Fibroblast of lung (primary cell): ENCODE results near the gene MORN1. TPM values are rescaled to one million over a fixed set of nuclear protein-coding genes. Genes with fewer than 3 reads are reported as not detected.

Experiments
- DNase-seq, 2 donors: peaks; one replicate each; pipeline versions ENCODE4 v3.0.0 to v3.0.0-alpha.2; 2010; ENCODE audit warnings: low read depth in 2 of 2
- H2AFZ ChIP-seq: 2 replicates; pipeline ENCODE4 v1.5.1; 2012; ENCODE audit warnings: low read length, control low read depth, inconsistent platforms
- H3K27ac ChIP-seq: 2 replicates; pipeline ENCODE4 v1.5.1; 2011; ENCODE audit warnings: low read length, control low read depth; ENCODE audit not compliant: insufficient read depth
- H3K27me3 ChIP-seq: 2 replicates; pipeline ENCODE4 v1.5.1; 2011; ENCODE audit warnings: mild to moderate bottlenecking, low read length; ENCODE audit not compliant: control insufficient read depth, insufficient read depth
- H3K36me3 ChIP-seq: 2 replicates; pipeline ENCODE4 v1.5.1; 2011; ENCODE audit warnings: low read length; ENCODE audit not compliant: control insufficient read depth, insufficient read depth
- H3K4me1 ChIP-seq: 2 replicates; pipeline ENCODE4 v1.5.1; 2011; ENCODE audit warnings: low read length; ENCODE audit not compliant: control insufficient read depth, insufficient read depth; ENCODE audit errors: extremely low read depth
- H3K4me2 ChIP-seq: 2 replicates; pipeline ENCODE4 v1.5.1; 2011; ENCODE audit warnings: low read length, control low read depth; ENCODE audit not compliant: insufficient read depth; ENCODE audit errors: extremely low read depth
- H3K4me3 ChIP-seq, 4 experiments: fragments of 200-600 bp in 1 of 4; sonication (generic) in 1 of 4; replicated peaks in 1 of 4; 2 replicates each; pipeline ENCODE4 v1.5.1; 2011 to 2016; ENCODE audit warnings: low read length in 4 of 4, low read depth in 3 of 4, mild to moderate bottlenecking in 3 of 4, control low read depth in 2 of 4, inconsistent platforms in 1 of 4, mixed read lengths in 1 of 4; ENCODE audit not compliant: insufficient read depth in 1 of 4; ENCODE audit errors: control extremely low read depth in 1 of 4
- H3K79me2 ChIP-seq: 2 replicates; pipeline ENCODE4 v1.5.1; 2012; ENCODE audit warnings: mild to moderate bottlenecking, low read length, inconsistent platforms; ENCODE audit not compliant: control insufficient read depth, insufficient read depth
- H3K9ac ChIP-seq: 2 replicates; pipeline ENCODE4 v1.5.1; 2011; ENCODE audit warnings: mild to moderate bottlenecking, low read length, control low read depth; ENCODE audit not compliant: insufficient read depth
- H3K9me3 ChIP-seq: 2 replicates; pipeline ENCODE4 v1.5.1; 2012; ENCODE audit warnings: low read depth, low read length; ENCODE audit not compliant: control insufficient read depth, insufficient read depth
- H4K20me1 ChIP-seq: 2 replicates; pipeline ENCODE4 v1.5.1; 2011; ENCODE audit warnings: low read length; ENCODE audit not compliant: control insufficient read depth, insufficient read depth; ENCODE audit errors: extremely low read depth
- CTCF ChIP-seq, 2 donors: IDR thresholded peaks in 1 of 2; conservative IDR thresholded peaks in 1 of 2; 1 replicate in 1 of 2; 2 replicates in 1 of 2; pipeline ENCODE4 v1.5.1; 2011 to 2012; ENCODE audit warnings: low read length in 2 of 2, control low read depth in 1 of 2, inconsistent platforms in 1 of 2, low read depth in 1 of 2, mild to moderate bottlenecking in 1 of 2
- EZH2 ChIP-seq: IDR thresholded peaks from 2 replicates; pipeline ENCODE4 v1.5.1; 2012; ENCODE audit warnings: low read length, control low read depth, mild to moderate bottlenecking; ENCODE audit errors: missing control alignments
- polyA plus RNA-seq, 2 donors: library from polyadenylated mRNA; depleted of rRNA in 1 of 2; stranded (reverse) in 1 of 2; unstranded in 1 of 2; fragments of >200 nt; gene quantifications; 2 replicates each; pipeline ENCODE4 v1.2.1, GENCODE V29; 2011 to 2012; ENCODE audit warnings: missing spikeins in 1 of 2
- total RNA-seq: library from RNA; depleted of rRNA; stranded (reverse); fragments of >200 nt; gene quantifications from 2 replicates; pipeline ENCODE4 v1.2.1, GENCODE V29; 2014

MORN1 gene
- total and polyA plus RNA-seq, 2 donors (not counting 1 experiment from before 2014, with no cell fraction given): 3.5 to 10.6 TPM

- Histone ChIP-seq H3K27ac (no peak overlapping the region), H2AFZ (no peak overlapping the region), H3K36me3 (no peaks in the 10 kb centered on the region), H3K9me3 (no peaks in the 10 kb centered on the region), H4K20me1 (no peaks in the 10 kb centered on the region), H3K27me3 (no peaks in the 10 kb centered on the region), H3K4me3 (no peak overlapping the region), H3K79me2 (no peaks in the 10 kb centered on the region), H3K9ac (no peak overlapping the region), H3K4me2 (no peak overlapping the region), H3K4me1 (no peaks in the 10 kb centered on the region)
- DNase-seq: no peak
- no peak for TF ChIP-seq EZH2
- TF ChIP-seq CTCF (conservative IDR thresholded peaks at IDR 0.05 in 1 of 2, IDR thresholded peaks at IDR 0.05 in 1 of 2; ENCODE audit: low read depth in 1 of 2, low read length in 2 of 2): no peak
Observed at GRCh38 chr1:2380816-2381591, 10.3 kb downstream of the MORN1 start.

GRCh38 chr1:2379733-2380404 is 11.5 kb downstream of the MORN1 start:
- no peak overlapping the region for H3K4me3 ChIP-seq
- DNase-seq: no peak
- H4K20me1 ChIP-seq: no peaks in the 10 kb centered on the region
- no peak overlapping the region for H3K27ac ChIP-seq
- no peak overlapping the region for H3K9ac ChIP-seq
- no peaks in the 10 kb centered on the region for H3K27me3 ChIP-seq
- H3K9me3 ChIP-seq: no peaks in the 10 kb centered on the region
- H3K36me3 ChIP-seq: no peaks in the 10 kb centered on the region
- H2AFZ ChIP-seq: no peak overlapping the region
- no peak overlapping the region for H3K4me2 ChIP-seq
- H3K79me2 ChIP-seq: no peaks in the 10 kb centered on the region
- no peak for TF ChIP-seq EZH2
- TF ChIP-seq CTCF (conservative IDR thresholded peaks at IDR 0.05 in 1 of 2, IDR thresholded peaks at IDR 0.05 in 1 of 2; ENCODE audit: low read depth in 1 of 2, low read length in 2 of 2): no peak
- no peaks in the 10 kb centered on the region for H3K4me1 ChIP-seq

- Histone ChIP-seq H3K36me3 (no peaks in the 10 kb centered on the region), H3K27ac (no peak overlapping the region), H3K4me2 (no peak overlapping the region), H3K9me3 (no peaks in the 10 kb centered on the region), H3K9ac (no peak overlapping the region), H3K27me3 (no peaks in the 10 kb centered on the region), H3K4me3 (no peak overlapping the region), H3K4me1 (no peaks in the 10 kb centered on the region), H4K20me1 (no peaks in the 10 kb centered on the region), H3K79me2 (no peaks in the 10 kb centered on the region), H2AFZ (no peak overlapping the region)
- DNase-seq: no peak
- TF ChIP-seq EZH2: no peak
- TF ChIP-seq CTCF (conservative IDR thresholded peaks at IDR 0.05 in 1 of 2, IDR thresholded peaks at IDR 0.05 in 1 of 2; ENCODE audit: low read depth in 1 of 2, low read length in 2 of 2): no peak
Observed at GRCh38 chr1:2378956-2379732, 12.2 kb downstream of the MORN1 start.
